ENCODE measurements around the gene NR3C1. TPM values are rescaled to one million over a fixed set of nuclear protein-coding genes. Genes with fewer than 3 reads are reported as not detected.

The NR3C1 gene
- polyA plus RNA-seq, 1 experiment, result 44.1 TPM

- Histone ChIP-seq H3K27ac (ENCODE audit: low read depth, low read length) (no peak overlapping the region), H3K4me3 (ENCODE audit: low read depth, low read length) (no peak overlapping the region), H3K27me3 (ENCODE audit: control insufficient read depth, insufficient read depth, low read length) (no peaks in the 10 kb centered on the region), H3K9me3 (ENCODE audit: control insufficient read depth, insufficient read depth, low read length) (no peaks in the 10 kb centered on the region)
- no peak for TF ChIP-seq CTCF (IDR thresholded peaks at IDR 0.05; ENCODE audit: low read depth, low read length)
- ChIA-PET POLR2A (no interaction called here), CTCF (no interaction called here)
- DNase-seq (ENCODE audit: low read depth, low spot score), result no peak
Measured at GRCh38 chr5:143356855-143357583, 46.5 kb downstream of the NR3C1 start.

- no peaks in the 10 kb centered on the region for H3K9me3 ChIP-seq (ENCODE audit: control insufficient read depth, insufficient read depth, low read length)
- POLR2A ChIA-PET, result no interaction called here
- H3K4me3 ChIP-seq (ENCODE audit: low read depth, low read length), result no peak overlapping the region
- no peaks in the 10 kb centered on the region for H3K27me3 ChIP-seq (ENCODE audit: control insufficient read depth, insufficient read depth, low read length)
- peak; percentile 85 for DNase-seq (ENCODE audit: low read depth, low spot score)
- no peak for TF ChIP-seq CTCF (IDR thresholded peaks at IDR 0.05; ENCODE audit: low read depth, low read length)
- CTCF ChIA-PET, result no interaction called here
- H3K27ac ChIP-seq (ENCODE audit: low read depth, low read length), result no peak overlapping the region
Measured at GRCh38 chr5:143355710-143356109, 47.8 kb downstream of the NR3C1 start.

GRCh38 chr5:143354025-143354424 lies 49.5 kb downstream of the NR3C1 start:
- ChIA-PET POLR2A (no interaction called here), CTCF (no interaction called here)
- no peaks in the 10 kb centered on the region for H3K27me3 ChIP-seq (ENCODE audit: control insufficient read depth, insufficient read depth, low read length)
- TF ChIP-seq CTCF (IDR thresholded peaks at IDR 0.05; ENCODE audit: low read depth, low read length), result no peak
- H3K9me3 ChIP-seq (ENCODE audit: control insufficient read depth, insufficient read depth, low read length), result no peaks in the 10 kb centered on the region
- no peak overlapping the region for H3K4me3 ChIP-seq (ENCODE audit: low read depth, low read length)
- no peak overlapping the region for H3K27ac ChIP-seq (ENCODE audit: low read depth, low read length)
- no peak for DNase-seq (ENCODE audit: low read depth, low spot score)

GRCh38 chr5:143352691-143353090 lies 50.8 kb downstream of the NR3C1 start:
- TF ChIP-seq CTCF (IDR thresholded peaks at IDR 0.05; ENCODE audit: low read depth, low read length), result no peak
- H3K27ac ChIP-seq (ENCODE audit: low read depth, low read length), result no peak overlapping the region
- no peak for DNase-seq (ENCODE audit: low read depth, low spot score)
- CTCF ChIA-PET, result no interaction called here
- H3K9me3 ChIP-seq (ENCODE audit: control insufficient read depth, insufficient read depth, low read length), result no peaks in the 10 kb centered on the region
- POLR2A ChIA-PET, result no interaction called here
- H3K4me3 ChIP-seq (ENCODE audit: low read depth, low read length), result no peak overlapping the region
- H3K27me3 ChIP-seq (ENCODE audit: control insufficient read depth, insufficient read depth, low read length), result no peaks in the 10 kb centered on the region

- H3K9me3 ChIP-seq (ENCODE audit: control insufficient read depth, insufficient read depth, low read length), result no peaks in the 10 kb centered on the region
- ChIA-PET POLR2A (no interaction called here), CTCF (interaction anchor here (0.6 to 1.0 kb wide), 4 partner anchors 8 to 474 kb away, joined by 3 to 4 read pairs (median 3); no protein-coding TSS in a partner anchor)
- H3K4me3 ChIP-seq (ENCODE audit: low read depth, low read length), result no peak overlapping the region
- no peak for TF ChIP-seq CTCF (IDR thresholded peaks at IDR 0.05; ENCODE audit: low read depth, low read length)
- H3K27ac ChIP-seq (ENCODE audit: low read depth, low read length), result peak overlapping the region; percentile 48
- H3K27me3 ChIP-seq (ENCODE audit: control insufficient read depth, insufficient read depth, low read length), result no peaks in the 10 kb centered on the region
- peak; percentile 61 for DNase-seq (ENCODE audit: low read depth, low spot score)
Measured at GRCh38 chr5:143350751-143351602, 52.5 kb downstream of the NR3C1 start.
